ENCODE measurements around the gene CDK14.

The CDK14 gene

GRCh38 chr7:91107460-91107859 is 511.3 kb downstream of the CDK14 start:
- TF ChIP-seq RAD21 (IDR thresholded peaks at IDR 0.05; ENCODE audit: low read depth): no peak
- TF ChIP-seq, protein P1, sequence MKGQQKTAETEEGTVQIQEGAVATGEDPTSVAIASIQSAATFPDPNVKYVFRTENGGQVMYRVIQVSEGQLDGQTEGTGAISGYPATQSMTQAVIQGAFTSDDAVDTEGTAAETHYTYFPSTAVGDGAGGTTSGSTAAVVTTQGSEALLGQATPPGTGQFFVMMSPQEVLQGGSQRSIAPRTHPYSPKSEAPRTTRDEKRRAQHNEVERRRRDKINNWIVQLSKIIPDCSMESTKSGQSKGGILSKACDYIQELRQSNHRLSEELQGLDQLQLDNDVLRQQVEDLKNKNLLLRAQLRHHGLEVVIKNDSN (IDR thresholded peaks at IDR 0.05): no peak
- no peak for TF ChIP-seq TAF1 (IDR thresholded peaks at IDR 0.05; ENCODE audit: low read depth)
- TF ChIP-seq, protein P2, sequence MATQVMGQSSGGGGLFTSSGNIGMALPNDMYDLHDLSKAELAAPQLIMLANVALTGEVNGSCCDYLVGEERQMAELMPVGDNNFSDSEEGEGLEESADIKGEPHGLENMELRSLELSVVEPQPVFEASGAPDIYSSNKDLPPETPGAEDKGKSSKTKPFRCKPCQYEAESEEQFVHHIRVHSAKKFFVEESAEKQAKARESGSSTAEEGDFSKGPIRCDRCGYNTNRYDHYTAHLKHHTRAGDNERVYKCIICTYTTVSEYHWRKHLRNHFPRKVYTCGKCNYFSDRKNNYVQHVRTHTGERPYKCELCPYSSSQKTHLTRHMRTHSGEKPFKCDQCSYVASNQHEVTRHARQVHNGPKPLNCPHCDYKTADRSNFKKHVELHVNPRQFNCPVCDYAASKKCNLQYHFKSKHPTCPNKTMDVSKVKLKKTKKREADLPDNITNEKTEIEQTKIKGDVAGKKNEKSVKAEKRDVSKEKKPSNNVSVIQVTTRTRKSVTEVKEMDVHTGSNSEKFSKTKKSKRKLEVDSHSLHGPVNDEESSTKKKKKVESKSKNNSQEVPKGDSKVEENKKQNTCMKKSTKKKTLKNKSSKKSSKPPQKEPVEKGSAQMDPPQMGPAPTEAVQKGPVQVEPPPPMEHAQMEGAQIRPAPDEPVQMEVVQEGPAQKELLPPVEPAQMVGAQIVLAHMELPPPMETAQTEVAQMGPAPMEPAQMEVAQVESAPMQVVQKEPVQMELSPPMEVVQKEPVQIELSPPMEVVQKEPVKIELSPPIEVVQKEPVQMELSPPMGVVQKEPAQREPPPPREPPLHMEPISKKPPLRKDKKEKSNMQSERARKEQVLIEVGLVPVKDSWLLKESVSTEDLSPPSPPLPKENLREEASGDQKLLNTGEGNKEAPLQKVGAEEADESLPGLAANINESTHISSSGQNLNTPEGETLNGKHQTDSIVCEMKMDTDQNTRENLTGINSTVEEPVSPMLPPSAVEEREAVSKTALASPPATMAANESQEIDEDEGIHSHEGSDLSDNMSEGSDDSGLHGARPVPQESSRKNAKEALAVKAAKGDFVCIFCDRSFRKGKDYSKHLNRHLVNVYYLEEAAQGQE (IDR thresholded peaks at IDR 0.05; ENCODE audit: low read depth): no peak

GRCh38 chr7:91109200-91109599 is 513.1 kb downstream of the CDK14 start:
- no peak for TF ChIP-seq EGR1 (IDR thresholded peaks at IDR 0.05)
- TF ChIP-seq CEBPB (IDR thresholded peaks at IDR 0.05): no peak
- TF ChIP-seq EP300 (IDR thresholded peaks at IDR 0.05; ENCODE audit: borderline replicate concordance): no peak
- no peak for TF ChIP-seq TEAD4 (IDR thresholded peaks at IDR 0.05)
- TF ChIP-seq, protein P1 (IDR thresholded peaks at IDR 0.05): no peak
- TF ChIP-seq, protein P3, sequence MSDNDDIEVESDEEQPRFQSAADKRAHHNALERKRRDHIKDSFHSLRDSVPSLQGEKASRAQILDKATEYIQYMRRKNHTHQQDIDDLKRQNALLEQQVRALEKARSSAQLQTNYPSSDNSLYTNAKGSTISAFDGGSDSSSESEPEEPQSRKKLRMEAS (IDR thresholded peaks at IDR 0.05): no peak
- no peak for TF ChIP-seq NFIC (IDR thresholded peaks at IDR 0.05)
- TF ChIP-seq TAF1 (IDR thresholded peaks at IDR 0.05; ENCODE audit: low read depth): no peak
- TF ChIP-seq CREB1 (IDR thresholded peaks at IDR 0.05; ENCODE audit: low read depth): no peak
- no peak for TF ChIP-seq FOXM1 (IDR thresholded peaks at IDR 0.05; ENCODE audit: borderline replicate concordance, low read depth)
- no peak for TF ChIP-seq ZBTB7A (IDR thresholded peaks at IDR 0.05; ENCODE audit: low read depth)
- TF ChIP-seq TCF12 (IDR thresholded peaks at IDR 0.05; ENCODE audit: low read depth): no peak

DNA sequence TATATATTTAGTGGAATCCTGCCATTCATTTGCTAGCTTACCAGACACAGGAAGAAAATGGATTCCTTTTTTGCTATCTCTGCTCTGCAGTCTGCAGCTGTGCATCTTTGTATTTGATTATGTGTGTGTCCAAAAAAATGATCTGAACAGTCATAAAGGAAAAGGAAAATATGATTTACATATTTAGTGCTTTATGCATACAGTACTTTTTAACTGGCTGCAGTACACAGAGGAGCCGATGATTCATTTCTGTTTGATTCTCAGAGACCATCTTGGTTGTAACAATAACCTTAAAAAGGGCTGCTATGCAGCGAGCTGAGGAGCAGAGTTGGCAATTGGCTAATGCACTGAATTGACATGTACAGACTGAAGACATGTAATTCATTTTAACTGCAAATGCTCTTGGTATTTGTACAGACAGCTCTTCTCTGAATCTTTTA is 516.8 kb downstream of the CDK14 start:
- TF ChIP-seq EGR1 (IDR thresholded peaks at IDR 0.05): no peak
- no peak for TF ChIP-seq YY1 (IDR thresholded peaks at IDR 0.05; ENCODE audit: low read depth)
- TF ChIP-seq CREB1 (IDR thresholded peaks at IDR 0.05; ENCODE audit: low read depth): no peak
- no peak for TF ChIP-seq CEBPB (IDR thresholded peaks at IDR 0.05)
- TF ChIP-seq, protein P1 (IDR thresholded peaks at IDR 0.05): no peak
- TF ChIP-seq TAF1 (IDR thresholded peaks at IDR 0.05; ENCODE audit: low read depth): no peak
- TF ChIP-seq ZBTB7A (IDR thresholded peaks at IDR 0.05; ENCODE audit: low read depth): no peak
- TF ChIP-seq TCF12 (IDR thresholded peaks at IDR 0.05; ENCODE audit: low read depth): no peak
- no peak for TF ChIP-seq RAD21 (IDR thresholded peaks at IDR 0.05; ENCODE audit: low read depth)
- TF ChIP-seq EP300 (IDR thresholded peaks at IDR 0.05; ENCODE audit: borderline replicate concordance): no peak
- TF ChIP-seq TEAD4 (IDR thresholded peaks at IDR 0.05): no peak
- no peak for TF ChIP-seq NFIC (IDR thresholded peaks at IDR 0.05)
- TF ChIP-seq, protein P2 (IDR thresholded peaks at IDR 0.05; ENCODE audit: low read depth): no peak
- no peak for TF ChIP-seq FOXM1 (IDR thresholded peaks at IDR 0.05; ENCODE audit: borderline replicate concordance, low read depth)
- TF ChIP-seq, protein P3 (IDR thresholded peaks at IDR 0.05): no peak

DNA sequence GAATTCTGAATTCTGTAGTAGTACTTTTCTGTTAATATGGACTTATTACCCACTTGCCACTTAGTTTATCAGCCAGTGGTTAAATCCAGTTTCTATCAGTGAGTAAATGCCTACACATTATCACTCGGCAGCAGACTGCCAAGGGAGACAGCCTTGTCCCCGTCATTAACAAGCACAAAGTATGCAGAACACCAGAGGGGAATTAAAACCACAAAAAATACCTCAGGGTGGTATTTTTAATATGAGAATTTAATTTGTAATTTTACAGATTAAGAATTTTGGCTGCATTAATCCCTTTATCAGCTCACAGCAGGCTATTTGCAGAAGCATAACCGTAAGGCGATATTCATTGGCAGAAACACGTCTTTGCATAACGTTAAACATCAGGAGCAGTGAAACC is 518.1 kb downstream of the CDK14 start:
- TF ChIP-seq ZBTB7A (IDR thresholded peaks at IDR 0.05; ENCODE audit: low read depth): no peak
- TF ChIP-seq, protein P3 (IDR thresholded peaks at IDR 0.05): no peak
- TF ChIP-seq CREB1 (IDR thresholded peaks at IDR 0.05; ENCODE audit: low read depth): no peak
- TF ChIP-seq RAD21 (IDR thresholded peaks at IDR 0.05; ENCODE audit: low read depth): no peak
- no peak for TF ChIP-seq EP300 (IDR thresholded peaks at IDR 0.05; ENCODE audit: borderline replicate concordance)
- TF ChIP-seq NFIC (IDR thresholded peaks at IDR 0.05): no peak
- no peak for TF ChIP-seq TEAD4 (IDR thresholded peaks at IDR 0.05)
- no peak for TF ChIP-seq FOXM1 (IDR thresholded peaks at IDR 0.05; ENCODE audit: borderline replicate concordance, low read depth)
- TF ChIP-seq YY1 (IDR thresholded peaks at IDR 0.05; ENCODE audit: low read depth): no peak
- no peak for TF ChIP-seq EGR1 (IDR thresholded peaks at IDR 0.05)
- TF ChIP-seq, protein P2 (IDR thresholded peaks at IDR 0.05; ENCODE audit: low read depth): no peak
- TF ChIP-seq TCF12 (IDR thresholded peaks at IDR 0.05; ENCODE audit: low read depth): no peak
- no peak for TF ChIP-seq CEBPB (IDR thresholded peaks at IDR 0.05)
- TF ChIP-seq TAF1 (IDR thresholded peaks at IDR 0.05; ENCODE audit: low read depth): no peak
- TF ChIP-seq, protein P1 (IDR thresholded peaks at IDR 0.05): no peak
